ENCODE data around the gene TUBB2B. TPM values are rescaled to one million over a fixed set of nuclear protein-coding genes. Genes with fewer than 3 reads are reported as not detected.

Gene TUBB2B
- 1 to 10 TPM; 1.4 to 3.2 (median 1.8) TPM for total RNA-seq
- 4.7 TPM for polyA plus RNA-seq
- long read RNA-seq, donor 1, transcript TUBB2B-201 (4 exons, 2,020 nt) = major isoform, 5 of 5 reads
- long read RNA-seq, donor 1, partial matches to known transcripts = 0 of 5 reads
- long read RNA-seq, donor 1, other reads (novel, unspliced or antisense) = 0 of 5 reads
- long read RNA-seq, donor 2, partial matches to known transcripts = 1 of 2 reads
- long read RNA-seq, donor 2, other reads (novel, unspliced or antisense) = 0 of 2 reads
- long read RNA-seq, donor 3, transcript TUBB2B-201 (4 exons, 2,020 nt) = major isoform, 12 of 12 reads
- long read RNA-seq, donor 3, partial matches to known transcripts = 0 of 12 reads
- long read RNA-seq, donor 3, other reads (novel, unspliced or antisense) = 0 of 12 reads
- long read RNA-seq, donor 4, partial matches to known transcripts = 1 of 2 reads
- long read RNA-seq, donor 4, other reads (novel, unspliced or antisense) = 0 of 2 reads

DNA sequence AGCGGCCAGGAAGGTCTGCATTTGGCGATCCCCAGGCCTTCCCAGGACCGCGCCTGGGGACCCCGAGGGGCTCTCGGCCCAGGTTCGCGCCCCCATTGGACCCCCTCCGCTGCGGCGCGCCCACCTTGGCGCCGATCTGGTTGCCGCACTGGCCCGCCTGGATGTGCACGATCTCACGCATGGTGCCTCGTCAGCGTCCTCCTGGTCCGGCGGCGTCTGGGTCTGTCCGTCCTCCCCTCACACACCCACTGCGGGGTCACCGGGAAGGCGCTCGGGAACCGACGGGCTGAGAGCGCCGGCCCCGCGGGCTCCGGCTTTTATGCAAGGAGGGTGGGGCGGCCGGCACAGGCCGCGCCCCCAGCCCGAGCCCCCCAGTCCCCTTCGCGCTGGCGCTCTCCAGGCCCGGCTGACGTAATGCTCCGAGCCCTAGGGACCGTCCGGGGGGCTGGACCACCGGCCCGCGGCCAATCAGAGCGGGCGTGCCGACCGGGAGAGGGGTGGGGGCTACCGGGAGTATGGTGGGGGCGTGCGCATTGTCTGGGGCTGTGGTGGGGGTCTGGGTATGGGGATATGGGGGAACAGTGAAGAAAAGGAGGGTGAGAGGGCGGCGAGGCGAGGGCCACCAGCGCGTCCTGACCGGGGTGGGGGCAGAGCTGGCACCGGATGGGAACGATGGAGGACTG lies at the start of gene TUBB2B:
TUBB2B (minus strand) TSS at position 291 of the 683 bp plus-strand sequence; CDS start at position 181, 110 bp downstream.
- Histone ChIP-seq H3K4me1 (ENCODE audit: control insufficient read depth, insufficient read depth, low read length) (peaks cover 6% of the 10 kb centered on the region), H3K27me3 (ENCODE audit: control insufficient read depth, insufficient read depth) (no peaks in the 10 kb centered on the region), H3K4me3 (ENCODE audit: low read length) (peak within 1 kb of the TSS; percentile 48), H3K9me3 (ENCODE audit: control insufficient read depth, low read length) (no peaks in the 10 kb centered on the region), H3K27ac (ENCODE audit: low read length) (no peak within 1 kb of the TSS)
- DNase-seq (peak; percentile 51 to 81 (median 69)), ATAC-seq (peak; percentile 58 to 63)
- 1% methylated on average over 66 of the region's 66 CpGs for WGBS
- intact Hi-C loops (cut with DNase I) = no loop called here

DNA sequence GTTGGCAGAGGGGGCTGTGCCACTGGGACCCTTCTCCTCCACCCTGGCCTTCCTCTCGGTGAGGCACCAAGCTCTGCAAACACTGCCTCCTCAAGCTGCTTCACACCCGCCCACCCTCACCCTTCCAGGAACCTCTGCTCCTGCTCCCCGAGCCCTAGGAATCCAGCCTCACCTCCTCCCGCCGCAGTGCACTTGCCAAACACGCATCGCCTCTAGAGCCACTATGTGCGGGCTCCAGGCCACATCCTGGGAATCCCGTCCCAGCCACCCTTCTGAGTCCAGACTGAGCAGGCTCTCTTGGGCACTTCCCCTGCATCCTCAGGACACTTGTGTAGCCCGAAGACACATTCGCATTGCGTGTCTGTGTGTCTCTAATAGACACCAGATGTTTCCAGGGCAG lies 49.8 kb upstream of the TUBB2B start:
- DNase-seq (peak in 1 of 3 donors; percentile 57), ATAC-seq (no peak)
- H3K9me3 ChIP-seq (ENCODE audit: control insufficient read depth, low read length) = no peaks in the 10 kb centered on the region
- intact Hi-C loops (cut with DNase I) = loop anchor here in 3 of 4 donors (2.0 to 10.0 kb wide), 3 partner anchors 455 to 708 kb away; no protein-coding TSS in a partner anchor
- no peak overlapping the region for H3K4me3 ChIP-seq (ENCODE audit: low read length)
- 78% methylated on average over 12 of the region's 12 CpGs for WGBS
- no peaks in the 10 kb centered on the region for H3K27me3 ChIP-seq (ENCODE audit: control insufficient read depth, insufficient read depth)
- H3K4me1 ChIP-seq (ENCODE audit: control insufficient read depth, insufficient read depth, low read length) = no peaks in the 10 kb centered on the region
- H3K27ac ChIP-seq (ENCODE audit: low read length) = no peak overlapping the region

DNA sequence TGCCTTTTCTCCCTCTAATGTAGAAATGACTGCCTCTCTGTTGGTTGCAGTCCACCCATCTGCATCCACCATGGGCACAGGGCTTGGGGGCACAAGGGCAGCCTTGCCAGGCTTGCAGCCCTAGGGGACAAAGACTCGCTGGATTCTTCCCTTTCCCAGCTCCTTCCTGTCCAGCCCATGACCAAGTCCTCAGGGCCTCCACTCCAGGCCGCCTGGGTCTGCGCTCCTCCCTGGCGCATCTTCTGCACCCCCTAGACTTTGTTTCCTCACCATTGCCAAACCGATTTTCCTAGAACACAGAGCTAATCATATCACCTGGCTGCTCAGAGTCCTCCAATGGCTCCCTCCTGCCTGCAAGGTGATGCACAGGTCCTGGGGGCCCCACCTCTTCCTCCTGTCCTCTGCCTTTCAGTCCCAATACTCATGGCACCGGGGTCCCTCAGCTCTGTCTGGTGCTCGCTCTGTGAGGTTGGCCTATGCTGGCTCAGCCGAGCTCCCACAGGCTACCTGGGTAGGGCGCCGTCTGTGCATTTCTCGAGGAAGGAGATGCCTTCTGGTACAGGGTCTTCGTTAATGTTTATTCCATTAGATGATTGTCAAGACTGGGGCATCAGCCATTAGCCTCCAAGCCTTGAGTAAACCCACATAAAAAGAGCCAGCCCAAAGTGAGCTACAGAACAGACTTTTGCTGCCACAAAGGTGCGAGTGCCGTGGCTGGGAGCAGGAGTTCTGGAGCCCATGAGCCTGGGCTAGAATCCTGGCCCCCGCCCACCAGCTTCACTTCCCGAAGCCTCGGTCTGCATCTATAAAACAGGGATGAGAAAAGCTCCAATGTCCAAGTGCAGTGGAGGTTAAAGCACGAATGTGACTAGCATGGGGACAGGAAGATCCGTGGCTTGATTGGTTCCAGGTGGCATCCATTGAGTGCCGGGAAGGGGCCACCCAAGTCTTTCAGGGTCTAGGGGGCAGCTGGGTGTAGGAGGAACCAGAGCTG lies 49.0 kb upstream of the TUBB2B start:
- H3K4me3 ChIP-seq (ENCODE audit: low read length) = no peak overlapping the region
- ATAC-seq = no peak
- intact Hi-C loops (cut with DNase I) = loop anchor here in 3 of 4 donors (2.0 to 10.0 kb wide), 3 partner anchors 456 to 708 kb away; no protein-coding TSS in a partner anchor

DNA sequence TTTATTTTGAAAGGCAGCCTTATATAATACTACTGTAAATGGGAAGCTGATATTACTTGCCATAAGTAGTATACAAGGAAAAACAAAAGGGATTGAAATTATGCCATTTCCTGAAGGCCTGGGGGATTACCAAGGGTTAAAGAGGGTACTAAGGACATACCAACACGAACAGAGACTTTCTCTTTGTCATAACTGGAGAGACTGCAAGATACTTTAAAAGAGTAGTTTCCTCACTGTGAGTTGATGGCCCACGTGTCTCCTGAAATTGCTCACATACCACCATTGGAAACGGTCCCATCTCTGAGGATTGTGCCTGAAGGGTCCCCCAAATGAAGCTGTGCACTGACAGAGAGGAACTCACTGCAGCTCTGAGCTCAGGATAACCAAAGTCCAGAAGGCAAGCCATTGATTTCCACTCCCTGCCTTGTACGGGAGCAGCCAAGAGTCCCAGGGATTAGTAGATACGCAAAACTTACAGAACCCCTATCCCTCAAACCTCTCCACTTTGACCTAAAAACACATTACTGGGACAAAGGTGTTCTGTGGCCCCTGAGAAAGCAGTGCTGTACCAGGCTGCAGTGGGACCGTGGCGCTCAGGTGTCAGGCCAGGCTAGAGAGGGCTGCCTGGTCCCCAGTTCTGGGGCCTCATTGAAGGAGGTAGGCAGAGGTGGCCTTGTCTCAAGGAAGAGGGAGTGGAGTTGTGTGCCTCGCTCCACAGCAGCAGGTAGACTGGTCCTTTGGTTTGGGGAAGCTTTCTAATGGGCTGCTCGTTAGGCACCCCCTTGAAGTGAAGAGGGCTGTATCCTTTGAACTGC lies 46.5 kb upstream of the TUBB2B start:
- intact Hi-C loops (cut with DNase I) = loop anchor here in 1 of 4 donors (10.0 kb wide), 1 partner anchor 711 kb away; no protein-coding TSS in a partner anchor
- H3K27ac ChIP-seq (ENCODE audit: low read length) = no peak overlapping the region
- no peaks in the 10 kb centered on the region for H3K4me1 ChIP-seq (ENCODE audit: control insufficient read depth, insufficient read depth, low read length)
- peak in 2 of 3 donors; percentile 19 to 25 for DNase-seq
- no peaks in the 10 kb centered on the region for H3K27me3 ChIP-seq (ENCODE audit: control insufficient read depth, insufficient read depth)
- H3K9me3 ChIP-seq (ENCODE audit: control insufficient read depth, low read length) = no peaks in the 10 kb centered on the region
- 76% methylated on average over 9 of the region's 9 CpGs for WGBS
- no peak for ATAC-seq
- H3K4me3 ChIP-seq (ENCODE audit: low read length) = no peak overlapping the region

More for the DNA sequence above, 49.0 kb upstream of the TUBB2B start:
- Histone ChIP-seq H3K27me3 (ENCODE audit: control insufficient read depth, insufficient read depth) (no peaks in the 10 kb centered on the region), H3K9me3 (ENCODE audit: control insufficient read depth, low read length) (no peaks in the 10 kb centered on the region), H3K4me1 (ENCODE audit: control insufficient read depth, insufficient read depth, low read length) (no peaks in the 10 kb centered on the region), H3K27ac (ENCODE audit: low read length) (no peak overlapping the region)
- DNase-seq = peak in 1 of 3 donors; percentile 23
- WGBS = 85% methylated on average over 20 of the region's 20 CpGs

DNA sequence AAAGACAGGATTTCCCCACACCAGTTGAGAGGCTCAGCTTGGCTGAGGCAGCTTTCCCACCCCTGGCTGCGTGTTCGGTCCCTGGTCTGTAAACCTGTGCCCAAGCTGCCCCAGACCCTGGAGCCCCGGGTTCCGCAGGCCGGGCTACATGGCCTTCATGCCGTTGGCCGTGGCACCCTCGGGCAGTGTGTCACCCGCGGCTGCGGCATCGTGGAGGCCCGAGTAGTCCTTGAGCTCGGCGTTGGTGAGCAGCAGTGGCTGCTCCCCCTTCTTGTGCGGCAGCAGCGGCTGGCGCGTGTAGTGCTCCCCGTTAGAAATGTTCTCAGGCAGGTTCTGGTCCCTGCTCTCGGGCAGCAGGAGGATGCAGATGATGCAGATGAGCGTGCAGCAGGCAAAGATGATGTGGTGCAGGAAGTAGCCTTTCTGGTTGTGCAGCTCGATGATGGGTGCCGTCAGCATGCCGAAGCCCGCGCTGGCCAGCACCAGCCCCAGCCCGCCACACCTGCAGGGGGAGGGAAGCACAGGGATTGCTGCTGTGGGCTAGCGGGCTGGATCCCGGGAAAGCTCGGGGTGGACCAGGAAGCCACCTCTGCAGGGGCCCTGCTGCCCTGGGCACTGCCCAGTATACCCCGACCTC lies 45.6 kb upstream of the TUBB2B start:
- ATAC-seq = no peak
- no peak overlapping the region for H3K27ac ChIP-seq (ENCODE audit: low read length)
- 94% methylated on average over 32 of the region's 32 CpGs for WGBS
- H3K9me3 ChIP-seq (ENCODE audit: control insufficient read depth, low read length) = no peaks in the 10 kb centered on the region
- H3K27me3 ChIP-seq (ENCODE audit: control insufficient read depth, insufficient read depth) = no peaks in the 10 kb centered on the region
- H3K4me1 ChIP-seq (ENCODE audit: control insufficient read depth, insufficient read depth, low read length) = no peaks in the 10 kb centered on the region
- peak in 2 of 3 donors; percentile 41 to 52 for DNase-seq
- no peak overlapping the region for H3K4me3 ChIP-seq (ENCODE audit: low read length)
- intact Hi-C loops (cut with DNase I) = loop anchor here in 1 of 4 donors (10.0 kb wide), 1 partner anchor 712 kb away; no protein-coding TSS in a partner anchor

DNA sequence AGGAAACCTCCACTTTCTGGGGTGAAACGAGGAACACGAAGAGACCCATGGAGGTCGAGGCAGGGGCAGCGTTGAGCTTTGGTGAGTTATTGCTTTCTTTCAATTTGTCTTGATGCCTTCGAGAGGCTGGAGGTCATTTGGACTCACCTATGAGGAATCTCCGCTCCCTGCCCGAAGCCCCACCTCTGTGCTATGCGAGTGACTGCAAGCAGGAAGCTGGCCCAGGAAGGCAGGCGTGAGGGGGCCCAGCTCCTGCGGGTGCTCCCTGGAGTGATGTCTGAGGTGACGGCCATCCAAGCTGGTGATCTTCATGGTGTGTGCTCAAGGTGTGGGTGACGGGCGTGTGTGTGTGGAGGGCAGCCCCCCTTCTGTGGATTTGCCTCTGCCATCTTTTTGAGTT lies 44.3 kb upstream of the TUBB2B start:
- Histone ChIP-seq H3K27me3 (ENCODE audit: control insufficient read depth, insufficient read depth) (no peaks in the 10 kb centered on the region), H3K4me3 (ENCODE audit: low read length) (no peak overlapping the region), H3K9me3 (ENCODE audit: control insufficient read depth, low read length) (no peaks in the 10 kb centered on the region), H3K27ac (ENCODE audit: low read length) (no peak overlapping the region), H3K4me1 (ENCODE audit: control insufficient read depth, insufficient read depth, low read length) (no peaks in the 10 kb centered on the region)
- peak in 1 of 3 donors; percentile 19 for DNase-seq
- ATAC-seq = no peak
- intact Hi-C loops (cut with DNase I) = loop anchor here in 1 of 4 donors (10.0 kb wide), 1 partner anchor 713 kb away; no protein-coding TSS in a partner anchor
- 91% methylated on average over 13 of the region's 13 CpGs for WGBS

DNA sequence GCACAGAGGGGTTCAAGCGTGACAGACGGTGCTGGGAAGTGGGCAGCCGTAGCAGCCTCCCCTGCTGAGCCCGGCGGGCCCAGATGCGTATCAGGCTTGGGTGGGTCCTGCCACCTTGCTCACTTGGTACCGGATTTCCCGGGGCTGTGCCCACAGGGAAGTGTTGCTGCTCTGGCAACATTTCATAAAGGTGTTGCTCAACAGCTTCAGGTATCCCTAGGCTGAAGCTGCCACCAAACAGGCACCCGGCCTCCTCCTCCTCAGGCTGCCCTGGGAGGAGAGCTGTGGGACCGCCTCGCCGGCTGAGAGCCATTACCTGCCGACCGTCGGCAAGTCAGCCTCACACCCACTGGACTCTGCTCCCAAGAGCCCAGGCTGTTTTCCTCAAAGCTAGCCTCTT lies 42.8 kb upstream of the TUBB2B start:
- no peak for ATAC-seq
- H3K4me1 ChIP-seq (ENCODE audit: control insufficient read depth, insufficient read depth, low read length) = no peaks in the 10 kb centered on the region
- no peak overlapping the region for H3K27ac ChIP-seq (ENCODE audit: low read length)
- H3K4me3 ChIP-seq (ENCODE audit: low read length) = no peak overlapping the region
- 86% methylated on average over 15 of the region's 15 CpGs for WGBS
- intact Hi-C loops (cut with DNase I) = loop anchor here in 1 of 4 donors (10.0 kb wide), 1 partner anchor 715 kb away; no protein-coding TSS in a partner anchor
- H3K9me3 ChIP-seq (ENCODE audit: control insufficient read depth, low read length) = no peaks in the 10 kb centered on the region
- peak in 1 of 3 donors; percentile 21 for DNase-seq
- H3K27me3 ChIP-seq (ENCODE audit: control insufficient read depth, insufficient read depth) = no peaks in the 10 kb centered on the region

DNA sequence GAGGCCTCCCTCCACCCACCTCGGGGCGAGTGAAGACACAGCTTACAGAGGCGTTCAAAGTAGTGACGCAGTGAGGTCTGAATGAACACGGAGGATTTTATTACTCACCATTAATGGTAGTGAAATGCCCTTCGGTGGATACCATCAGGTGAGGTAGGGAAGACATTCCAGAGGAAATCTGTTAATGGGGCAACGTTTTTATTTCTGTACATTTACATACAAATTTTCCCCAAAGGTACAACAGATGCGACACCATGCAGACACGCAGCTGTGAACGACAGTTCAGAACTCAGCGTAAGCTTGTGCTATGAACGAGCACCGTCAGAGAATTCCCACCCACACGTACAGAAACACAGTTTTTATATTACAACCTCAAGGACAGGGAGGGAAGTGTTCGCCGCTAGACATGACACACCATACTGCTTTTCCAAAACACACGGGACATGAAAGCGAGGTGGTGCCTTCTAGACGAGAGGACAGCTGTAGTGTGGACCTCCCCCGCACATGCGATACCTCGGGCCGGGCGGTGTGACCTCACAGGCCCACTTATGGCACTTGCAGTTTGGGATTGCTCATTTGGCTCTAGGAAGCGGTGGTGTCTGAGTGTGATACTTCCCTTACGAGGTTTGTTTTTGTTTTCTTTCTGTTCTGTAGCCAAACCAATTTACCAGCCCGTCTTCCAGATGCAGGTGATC lies 42.0 kb upstream of the TUBB2B start:
- Histone ChIP-seq H3K27me3 (ENCODE audit: control insufficient read depth, insufficient read depth) (no peaks in the 10 kb centered on the region), H3K4me1 (ENCODE audit: control insufficient read depth, insufficient read depth, low read length) (no peaks in the 10 kb centered on the region), H3K4me3 (ENCODE audit: low read length) (no peak overlapping the region), H3K27ac (ENCODE audit: low read length) (no peak overlapping the region), H3K9me3 (ENCODE audit: control insufficient read depth, low read length) (no peaks in the 10 kb centered on the region)
- WGBS = 84% methylated on average over 27 of the region's 27 CpGs
- intact Hi-C loops (cut with DNase I) = no loop called here
- DNase-seq = peak in 1 of 3 donors; percentile 57
- no peak for ATAC-seq

DNA sequence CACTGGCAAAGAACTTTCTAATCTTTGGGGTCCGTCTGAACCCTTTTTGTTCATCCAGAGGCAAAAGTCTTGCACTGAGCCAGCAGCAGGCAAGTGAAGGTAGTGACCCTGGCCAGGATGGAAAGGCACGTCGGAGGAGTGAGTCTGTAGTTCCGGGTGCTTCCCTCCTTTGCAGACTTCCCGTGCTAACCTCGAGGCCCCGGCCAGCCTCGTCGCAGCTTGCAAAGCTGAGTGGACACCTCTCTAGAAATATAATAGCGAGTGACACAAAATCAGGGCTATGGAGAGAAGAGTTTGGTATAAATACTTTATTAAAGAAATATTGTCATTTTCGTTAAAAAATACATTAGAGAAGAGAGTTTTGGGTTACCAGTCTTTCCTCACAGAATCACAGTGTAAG lies 41.2 kb upstream of the TUBB2B start:
- intact Hi-C loops (cut with DNase I) = no loop called here
- Histone ChIP-seq H3K4me3 (ENCODE audit: low read length) (no peak overlapping the region), H3K27me3 (ENCODE audit: control insufficient read depth, insufficient read depth) (no peaks in the 10 kb centered on the region), H3K9me3 (ENCODE audit: control insufficient read depth, low read length) (no peaks in the 10 kb centered on the region), H3K27ac (ENCODE audit: low read length) (no peak overlapping the region), H3K4me1 (ENCODE audit: control insufficient read depth, insufficient read depth, low read length) (no peaks in the 10 kb centered on the region)
- ATAC-seq = no peak
- peak in 1 of 3 donors; percentile 22 for DNase-seq
- WGBS = 79% methylated on average over 11 of the region's 11 CpGs

Measured in right cardiac atrium (tissue), 5 donors.